ENCODE results near the gene SGPP2.
"Not testable (repeated sequence)": the region's sequence is repeated elsewhere in the genome, so short reads cannot be mapped to it uniquely, and the experiment has no call there.

The SGPP2 gene, protein sequence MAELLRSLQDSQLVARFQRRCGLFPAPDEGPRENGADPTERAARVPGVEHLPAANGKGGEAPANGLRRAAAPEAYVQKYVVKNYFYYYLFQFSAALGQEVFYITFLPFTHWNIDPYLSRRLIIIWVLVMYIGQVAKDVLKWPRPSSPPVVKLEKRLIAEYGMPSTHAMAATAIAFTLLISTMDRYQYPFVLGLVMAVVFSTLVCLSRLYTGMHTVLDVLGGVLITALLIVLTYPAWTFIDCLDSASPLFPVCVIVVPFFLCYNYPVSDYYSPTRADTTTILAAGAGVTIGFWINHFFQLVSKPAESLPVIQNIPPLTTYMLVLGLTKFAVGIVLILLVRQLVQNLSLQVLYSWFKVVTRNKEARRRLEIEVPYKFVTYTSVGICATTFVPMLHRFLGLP

DNA sequence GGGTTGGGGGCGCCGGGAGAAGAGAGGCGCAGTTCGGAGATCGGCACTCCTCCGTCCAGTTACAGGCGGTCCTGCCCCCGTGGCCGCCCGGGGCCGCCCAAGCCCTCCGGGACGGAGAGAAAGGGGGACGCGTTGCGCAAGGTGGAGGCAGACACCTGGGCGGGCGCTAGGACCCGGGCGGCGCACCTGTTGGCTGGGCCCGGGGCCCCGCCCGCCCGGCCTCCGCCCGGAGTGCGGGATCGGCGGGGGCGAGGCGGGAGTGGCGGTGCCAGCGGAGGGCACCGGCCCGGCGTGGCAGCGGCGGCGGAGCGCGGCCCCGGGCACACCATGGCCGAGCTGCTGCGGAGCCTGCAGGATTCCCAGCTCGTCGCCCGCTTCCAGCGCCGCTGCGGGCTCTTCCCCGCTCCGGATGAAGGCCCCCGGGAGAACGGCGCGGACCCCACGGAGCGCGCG lies at the start of gene SGPP2:
Gene SGPP2, plus strand, starts transcription at position 268 of the 453 bp plus-strand sequence. Its CDS starts 60 bp downstream, at position 328.
- peak; percentile 13 to 22 for DNase-seq

DNA sequence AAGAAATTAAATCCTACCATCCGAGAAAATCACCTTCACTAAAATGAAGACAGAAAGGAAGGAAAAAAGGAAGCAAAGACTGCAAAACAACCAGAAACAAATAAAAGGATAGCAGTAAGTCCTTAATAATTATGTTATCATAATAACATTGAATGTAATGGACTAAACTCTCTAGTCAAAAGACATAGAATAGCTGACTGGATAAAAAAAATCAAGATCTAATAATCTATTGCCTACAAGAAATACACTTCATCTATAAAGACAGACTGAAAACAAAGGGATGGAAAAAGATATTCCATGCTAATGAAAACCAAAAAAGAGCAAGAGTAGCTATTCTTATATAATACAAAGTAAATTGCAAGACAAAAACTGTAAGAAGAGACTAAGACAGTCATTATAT lies 48.5 kb upstream of the SGPP2 start:
- DNase-seq: no peak

DNA sequence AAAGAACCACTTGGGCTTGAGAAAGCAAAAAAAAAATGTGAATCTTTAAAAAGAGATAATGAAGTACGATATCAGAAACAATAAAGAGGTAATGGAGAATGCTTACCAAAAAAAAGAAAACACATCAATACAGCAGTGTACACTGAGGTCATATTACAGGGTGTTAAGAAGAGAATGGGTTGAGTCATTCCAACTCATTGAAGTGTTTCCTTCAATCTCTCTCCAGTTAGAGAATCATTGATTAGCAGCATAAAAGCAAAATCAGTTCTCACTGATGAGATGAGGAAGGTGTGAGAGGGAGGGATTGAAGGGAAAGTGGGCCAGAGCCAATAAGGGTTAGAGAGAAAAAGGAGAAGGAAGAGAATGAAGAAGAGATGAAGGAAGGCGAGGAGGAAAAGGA lies 43.9 kb upstream of the SGPP2 start:
- no peak for DNase-seq

DNA sequence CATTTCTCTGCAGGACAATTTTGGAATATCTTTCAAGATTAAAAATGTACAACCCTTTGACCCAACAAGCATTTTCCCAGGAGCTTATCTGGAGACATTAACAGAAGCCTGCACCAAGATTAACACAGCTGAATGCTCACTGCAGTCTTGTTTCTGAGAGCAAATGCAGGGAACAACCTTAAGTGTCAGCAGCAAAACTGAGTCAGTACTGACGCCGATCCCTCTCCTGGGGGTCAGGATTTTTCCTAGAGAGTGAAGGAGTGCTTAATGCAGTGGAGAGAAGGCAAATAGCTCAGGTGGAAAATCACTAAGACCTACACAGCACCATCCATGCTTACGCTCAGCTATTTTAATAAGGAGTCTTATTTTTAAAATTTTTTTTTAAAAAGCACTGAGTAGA lies 42.8 kb upstream of the SGPP2 start:
- DNase-seq: no peak

DNA sequence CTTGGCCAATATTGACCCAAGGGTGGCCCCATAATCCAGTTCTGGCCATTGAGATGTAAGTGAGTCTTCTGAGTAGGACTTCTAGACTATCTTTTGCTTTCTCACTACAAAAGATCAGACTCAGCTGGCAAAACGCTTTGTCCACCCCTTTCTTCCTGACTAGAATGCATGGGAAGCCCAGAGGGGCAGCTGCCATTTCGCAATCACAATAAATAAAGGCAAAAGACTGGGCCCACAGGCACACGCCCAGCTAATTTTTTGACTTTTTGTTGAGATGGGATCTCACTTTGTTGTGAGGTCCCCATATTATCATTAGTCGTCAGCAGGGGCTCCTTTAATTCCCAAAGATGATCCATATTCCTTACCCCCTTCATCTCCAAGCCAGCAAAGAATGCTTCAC lies 41.1 kb upstream of the SGPP2 start:
- DNase-seq: no peak

DNA sequence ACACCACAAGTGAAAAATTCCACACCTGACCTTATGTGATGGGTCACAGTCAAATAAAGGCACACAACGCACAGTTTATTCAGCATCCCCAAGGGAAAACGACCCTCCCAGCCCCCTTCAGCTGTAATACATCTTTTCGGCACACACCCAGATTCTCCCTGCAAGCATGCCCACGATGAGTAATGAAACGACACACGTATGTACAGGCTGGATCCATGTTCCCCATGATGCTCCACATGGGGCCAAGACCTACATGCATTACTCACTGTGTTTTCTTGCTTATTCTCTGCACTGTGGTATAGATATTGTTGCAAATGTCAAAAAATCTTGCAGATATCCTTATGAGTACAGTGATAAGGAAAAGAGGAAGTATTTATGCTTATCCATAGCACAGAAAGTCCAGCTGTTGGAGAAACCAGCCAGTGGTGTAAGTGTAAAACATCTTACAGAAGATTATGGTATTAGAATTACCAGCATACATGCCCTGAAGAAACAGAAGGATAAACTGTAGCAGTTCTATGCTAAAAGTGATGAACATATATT lies 32.5 kb upstream of the SGPP2 start:
- no peak for DNase-seq

DNA sequence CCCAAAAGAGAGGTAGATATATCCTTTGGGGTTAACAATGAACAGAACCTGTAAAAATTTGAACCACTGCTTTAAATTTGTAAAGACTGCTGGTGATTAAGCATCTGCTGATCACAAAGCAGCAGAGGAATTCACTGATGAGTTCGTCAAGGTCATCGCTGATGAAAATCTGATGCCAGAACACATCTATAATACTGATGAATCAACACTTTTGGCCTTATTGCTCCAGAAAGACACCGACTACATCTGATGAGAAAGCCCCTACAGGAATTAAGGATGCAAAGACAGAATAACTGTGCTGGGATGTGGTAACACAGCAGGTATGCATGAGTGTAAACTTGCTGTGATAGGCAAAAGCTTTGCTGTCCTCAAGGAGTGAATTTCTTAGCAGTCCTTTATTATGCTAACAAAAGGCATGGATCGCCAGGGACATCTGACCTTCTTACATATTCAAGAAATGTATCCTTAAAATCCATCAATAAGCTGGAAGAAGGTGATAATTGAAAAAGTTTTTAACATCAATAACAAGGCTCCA lies 30.5 kb upstream of the SGPP2 start:
- DNase-seq: no peak

DNA sequence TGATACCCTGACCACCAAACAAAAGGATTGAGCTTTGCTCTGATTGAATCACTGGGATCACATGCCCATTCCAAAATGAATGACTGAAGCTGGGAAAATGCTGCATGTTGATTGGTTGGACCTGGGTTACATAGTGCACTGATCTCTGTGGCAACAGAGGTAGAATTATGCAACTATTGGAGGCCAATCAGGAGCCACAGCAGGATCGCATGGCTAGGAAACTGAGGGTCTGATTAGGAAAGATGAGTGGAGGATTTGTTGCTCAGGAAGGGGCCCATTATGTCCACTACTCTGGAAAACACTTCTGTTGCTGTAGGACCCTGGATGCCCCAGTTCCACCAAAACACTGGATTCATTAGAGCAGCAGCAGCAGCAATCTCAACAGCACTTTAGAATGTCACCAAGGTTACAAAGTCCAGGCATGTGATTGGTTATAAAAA lies 25.9 kb upstream of the SGPP2 start:
- no peak for DNase-seq

DNA sequence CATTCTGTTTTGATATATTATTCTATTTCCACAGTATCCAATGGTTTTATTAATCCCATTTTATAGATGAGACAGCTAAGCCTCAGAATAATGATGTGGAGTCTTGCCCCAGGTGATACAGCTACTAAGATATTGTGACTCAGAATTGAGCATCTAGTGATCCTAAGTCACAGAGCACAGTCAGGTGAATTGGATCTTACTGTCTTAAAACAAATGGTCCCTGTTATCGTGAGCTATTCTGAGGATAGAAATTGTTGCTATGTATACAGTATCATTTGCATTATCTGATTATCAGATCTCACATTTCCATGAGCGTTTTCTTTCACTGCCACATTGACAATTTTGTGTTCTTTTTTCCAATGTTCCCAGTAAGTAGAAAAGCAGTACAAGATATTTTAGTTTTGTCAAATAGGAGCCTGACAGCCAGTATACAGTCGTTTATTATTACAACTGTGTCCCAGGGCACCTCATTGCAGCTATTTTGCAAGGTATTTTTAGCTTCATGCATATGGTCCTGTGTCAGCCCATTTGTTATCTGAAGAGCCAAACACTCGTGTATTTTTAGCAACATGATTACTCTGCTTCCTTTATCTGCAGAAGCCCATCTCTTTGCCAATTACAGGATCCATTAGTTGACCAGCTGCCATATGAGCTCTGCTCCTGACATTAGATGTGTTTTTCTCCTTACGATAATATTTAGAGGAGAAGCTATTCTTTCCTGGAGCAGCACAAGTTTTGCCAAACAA lies 25.1 kb upstream of the SGPP2 start:
- no peak for DNase-seq

DNA sequence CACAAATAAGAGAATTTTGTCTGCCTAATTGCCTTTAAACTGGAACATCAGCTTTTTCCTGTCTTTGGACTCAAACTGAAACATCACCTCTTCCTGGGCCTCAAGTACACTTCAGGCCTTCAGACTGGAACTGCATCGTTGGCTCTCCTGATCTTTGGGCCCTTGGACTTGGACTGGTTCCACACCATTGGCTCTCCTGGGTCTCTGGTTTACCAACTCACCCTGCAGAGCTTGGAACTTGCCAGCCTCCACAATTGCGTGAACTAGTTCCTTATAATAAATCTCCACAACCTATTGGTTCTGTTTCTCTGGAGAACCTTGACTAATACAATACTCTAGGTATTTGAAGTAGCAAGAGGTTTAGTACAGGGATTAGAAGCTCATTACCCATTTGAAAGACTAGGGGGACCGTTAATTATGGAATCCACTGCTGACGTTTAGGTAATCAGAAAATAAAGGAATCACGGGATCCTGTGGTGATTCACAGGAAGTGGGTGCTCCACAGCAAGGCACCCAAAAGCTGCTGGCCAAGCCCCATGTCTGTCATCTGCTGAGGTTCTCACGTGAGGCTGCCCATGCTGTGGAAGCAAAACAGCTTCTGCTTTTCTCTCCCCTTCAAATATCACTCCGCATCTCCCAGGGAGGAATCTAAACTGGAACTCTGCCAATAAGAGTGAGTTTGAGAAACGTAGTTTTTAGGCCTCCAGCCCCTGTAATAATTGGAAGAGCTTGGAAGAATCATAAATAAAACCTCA lies 20.0 kb upstream of the SGPP2 start:
- DNase-seq: no peak

DNA sequence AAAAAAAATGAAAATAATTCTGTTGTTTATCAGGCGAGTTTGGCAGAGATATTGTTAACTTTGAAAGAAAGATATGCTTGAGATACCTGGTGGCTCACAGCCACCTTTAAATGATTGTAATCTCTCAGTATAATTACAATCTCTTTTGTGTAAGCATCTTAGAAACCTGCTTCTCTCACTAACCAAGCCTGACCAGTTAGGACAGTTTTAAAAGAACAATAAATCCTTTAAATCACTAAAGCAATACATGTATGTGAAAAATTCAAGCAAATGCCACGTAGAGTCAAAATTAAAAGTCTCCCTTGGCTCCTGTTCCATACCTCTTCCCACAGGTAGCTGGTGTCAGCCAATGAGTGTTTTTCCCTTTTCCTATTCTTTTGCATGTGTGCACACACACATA lies 15.7 kb upstream of the SGPP2 start:
- no peak for DNase-seq

DNA sequence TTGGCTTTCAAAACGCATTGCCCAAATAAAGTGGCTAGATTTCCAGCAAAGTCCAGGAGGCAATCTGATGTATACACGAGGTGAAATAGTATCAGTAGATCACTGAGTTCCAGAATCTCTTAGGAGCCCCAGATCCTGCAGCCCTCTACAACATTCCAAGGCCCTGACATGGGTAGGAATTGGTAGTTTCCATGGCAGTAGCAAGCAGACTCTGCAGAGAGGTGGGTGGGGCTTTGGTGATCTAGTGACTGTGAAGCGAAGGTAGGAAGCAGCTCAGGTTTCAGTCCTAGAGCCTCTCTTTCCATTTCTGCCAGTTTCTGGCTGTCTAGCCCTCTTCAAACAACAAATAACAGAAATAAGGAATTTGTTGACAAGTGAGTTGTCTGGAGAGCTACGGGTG lies 13.8 kb upstream of the SGPP2 start:
- no peak for DNase-seq

DNA sequence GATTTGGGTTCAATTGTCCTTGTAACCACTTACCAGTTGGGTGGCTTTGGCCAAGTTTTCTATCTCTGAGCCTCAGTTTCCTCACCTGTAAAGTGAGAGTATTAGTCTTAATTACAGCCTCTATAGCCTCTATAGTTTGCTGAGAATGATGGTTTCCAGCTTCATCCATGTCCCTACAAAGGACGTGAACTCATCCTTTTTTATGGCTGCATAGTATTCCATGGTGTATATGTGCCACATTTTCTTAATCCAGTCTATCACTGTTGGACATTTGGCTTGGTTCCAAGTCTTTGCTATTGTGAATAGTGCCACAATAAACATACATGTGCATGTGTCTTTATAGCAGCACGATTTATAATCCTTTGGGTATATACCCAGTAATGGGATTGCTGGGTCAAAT lies 12.0 kb upstream of the SGPP2 start:
- DNase-seq: not testable (repeated sequence)

DNA sequence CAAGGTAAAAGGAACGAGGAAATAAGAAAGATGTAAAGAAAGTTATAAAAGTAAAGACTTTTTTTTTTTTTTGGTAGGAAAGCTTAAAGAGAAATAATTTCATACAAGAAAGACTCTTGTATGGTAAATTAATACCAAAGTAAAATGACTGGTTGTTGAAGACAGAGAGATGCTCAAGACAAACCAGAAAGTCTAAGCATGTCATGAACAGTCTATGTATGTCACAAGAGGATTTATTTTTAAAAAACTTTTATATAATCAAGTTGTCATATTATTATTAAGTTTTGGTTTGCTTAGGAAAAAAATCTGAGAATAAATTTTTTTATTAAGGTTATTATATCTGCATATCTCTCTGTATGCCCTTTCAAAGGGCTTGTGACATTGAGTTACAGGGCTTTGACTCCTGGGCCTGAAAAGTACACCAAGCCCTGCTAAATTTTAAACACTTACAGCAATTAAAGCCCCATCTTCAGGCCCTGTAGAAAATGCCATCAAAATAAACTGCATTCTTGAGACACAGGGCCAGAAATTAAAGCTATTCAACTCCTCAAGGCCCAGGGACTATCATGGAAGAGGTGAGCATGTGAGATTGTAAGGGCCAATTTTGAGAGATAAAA lies 10.9 kb upstream of the SGPP2 start:
- DNase-seq: no peak

DNA sequence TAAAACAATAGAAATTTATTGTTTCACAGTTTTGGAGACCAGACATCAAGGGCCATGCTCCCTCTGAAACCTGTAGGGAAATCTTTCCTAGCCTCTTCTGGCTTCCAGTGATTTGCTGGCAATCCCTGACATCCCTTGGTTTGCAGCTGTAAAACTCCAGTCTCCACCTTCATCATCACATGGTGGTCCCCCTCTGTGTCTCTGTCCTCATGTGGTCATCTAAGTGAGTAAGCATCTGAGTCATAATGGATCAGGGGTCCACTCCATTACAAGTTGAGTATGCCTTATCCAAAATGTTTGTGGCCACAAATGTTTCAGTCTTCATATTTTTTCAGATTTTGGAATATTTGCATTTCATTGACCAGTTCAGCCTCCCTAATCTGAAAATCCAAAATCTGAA lies 5.6 kb upstream of the SGPP2 start:
- no peak for DNase-seq

DNA sequence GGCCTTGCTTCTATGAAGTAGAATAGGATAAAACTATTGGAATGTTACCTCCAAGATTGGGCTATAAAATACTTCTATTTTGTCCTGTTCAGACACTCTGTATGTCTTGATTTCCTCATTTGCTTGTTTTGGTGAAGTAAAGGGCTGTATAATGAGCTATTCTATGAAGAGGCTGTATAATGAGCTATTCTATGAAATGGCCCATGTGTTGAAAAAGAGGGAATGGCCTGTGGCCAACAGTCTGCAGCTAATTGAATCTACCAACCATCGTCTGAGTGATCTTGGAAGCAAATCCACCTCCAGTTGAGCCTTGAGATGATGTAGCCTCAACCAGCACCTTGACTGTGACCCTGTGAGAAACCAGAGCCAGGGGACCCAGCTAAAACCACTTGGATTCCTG lies 3.8 kb upstream of the SGPP2 start:
- DNase-seq: no peak

DNA sequence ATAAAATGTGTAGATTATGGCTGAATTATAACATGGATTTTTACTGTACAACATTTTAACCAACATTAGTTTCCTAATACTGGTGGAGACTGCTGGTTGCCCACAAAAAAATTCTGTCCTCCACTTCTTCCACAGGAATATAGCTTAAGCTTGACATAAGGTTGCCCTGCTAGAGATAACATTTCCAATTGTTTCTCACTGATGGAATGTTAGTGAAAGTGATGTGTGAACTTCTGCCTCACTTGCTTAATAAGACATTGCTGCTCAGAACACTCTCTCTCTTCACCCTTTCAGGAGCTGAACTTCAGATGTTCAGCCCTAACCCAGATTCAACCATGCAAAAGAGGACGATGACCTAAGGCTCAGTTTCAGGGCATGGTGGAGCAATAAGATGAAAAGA lies 2.7 kb upstream of the SGPP2 start:
- DNase-seq: no peak

DNA sequence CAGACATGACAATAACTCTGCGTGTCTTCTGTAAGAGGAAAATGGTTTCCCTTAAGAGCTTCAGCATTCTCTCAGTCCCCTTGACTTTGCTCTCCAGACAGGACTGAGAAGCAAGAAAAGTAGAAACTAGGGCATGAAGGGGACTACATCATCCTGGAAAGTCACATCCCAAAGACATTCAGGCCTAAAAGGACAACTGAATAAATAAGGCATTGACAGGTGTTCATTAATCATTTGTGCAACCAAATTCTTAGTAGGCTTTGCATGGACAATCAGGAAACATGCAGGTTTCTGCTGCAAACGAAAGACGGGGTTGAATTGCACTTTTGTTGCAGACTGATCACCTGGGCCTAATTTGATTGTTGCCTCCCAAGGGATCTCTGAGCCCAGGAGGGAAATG lies 1.2 kb upstream of the SGPP2 start:
- DNase-seq: no peak

DNA sequence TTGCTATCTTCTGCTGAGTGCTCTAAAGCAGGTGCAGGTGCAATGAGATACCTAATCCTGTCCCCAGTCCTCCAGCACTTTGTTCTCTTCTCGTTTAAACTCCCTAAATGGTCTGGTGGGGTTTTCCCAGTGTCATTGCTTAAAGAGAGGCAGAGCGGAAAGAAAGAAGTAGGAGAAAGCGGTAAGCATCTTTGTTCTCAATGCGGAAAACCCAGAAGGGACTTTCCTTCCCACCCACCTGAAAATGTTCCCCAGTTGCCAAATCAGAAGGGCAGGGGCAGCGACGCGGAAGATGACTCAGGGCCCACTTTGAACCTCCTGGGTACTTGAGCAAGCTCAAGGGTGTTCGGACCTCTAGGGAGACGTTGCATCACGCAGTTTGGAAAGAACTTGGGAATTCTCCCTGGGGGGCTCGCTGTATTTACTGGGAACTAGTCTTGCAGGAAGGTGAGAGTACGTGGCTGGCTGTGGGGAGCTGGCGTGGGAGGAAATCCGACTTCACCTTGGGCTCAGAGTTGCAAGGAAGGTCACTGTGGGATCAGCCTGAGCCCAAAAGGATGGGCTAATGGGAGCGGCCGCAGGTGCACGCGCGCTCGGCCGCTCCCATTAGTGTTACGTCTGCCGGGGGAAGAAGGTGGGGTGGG lies 589 bp upstream of the SGPP2 start:
- DNase-seq: peak; percentile 39 to 76

DNA sequence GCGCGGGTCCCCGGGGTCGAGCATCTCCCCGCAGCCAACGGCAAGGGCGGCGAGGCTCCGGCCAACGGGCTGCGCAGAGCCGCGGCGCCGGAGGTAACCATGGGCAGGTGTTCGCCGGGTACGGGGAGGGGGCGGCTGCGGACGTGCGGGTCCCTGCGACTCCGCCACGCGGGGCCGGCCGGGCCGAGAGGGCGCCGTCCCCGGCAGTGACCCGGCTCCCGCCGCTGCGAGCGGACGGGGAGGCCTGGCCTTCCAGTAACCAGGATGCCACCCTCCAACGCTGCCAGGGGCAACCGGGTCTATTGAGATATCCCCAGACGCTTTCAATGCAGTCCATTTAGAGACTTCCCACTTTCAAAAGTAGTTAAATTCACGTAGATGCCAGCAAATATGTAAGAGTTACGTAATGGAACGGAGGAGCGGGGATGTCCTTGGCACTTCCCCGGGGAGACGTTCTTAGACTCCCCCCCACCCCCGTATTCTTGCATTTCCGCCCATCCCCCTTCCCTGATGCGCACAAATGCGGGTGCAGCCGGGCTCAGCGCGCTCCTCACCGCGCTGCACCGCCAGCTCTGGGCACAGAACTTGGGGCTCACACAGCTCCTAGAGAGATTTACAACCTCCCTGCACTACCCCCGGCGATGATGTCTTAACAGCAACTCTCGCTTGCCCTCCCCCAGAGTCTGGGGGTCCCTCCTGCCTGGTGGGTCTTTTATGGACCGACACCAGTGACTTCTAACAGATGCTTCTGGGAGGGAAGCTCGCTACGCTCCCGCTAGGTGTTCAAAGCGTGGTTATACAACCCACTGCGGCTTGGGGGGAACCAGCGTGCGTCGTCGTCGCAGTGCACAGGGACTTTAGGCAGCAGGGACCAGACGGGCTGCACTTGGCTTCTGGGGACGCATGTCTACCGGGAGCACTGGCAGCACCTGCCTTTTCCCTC lies 657 bp downstream of the SGPP2 start:
- DNase-seq: peak; percentile 27 to 46

Measured in stimulated activated CD4-positive, alpha-beta T cell treated with anti-CD3 and anti-CD28 coated beads, Interleukin-4, amount 100 ng/mL, for 4 hours (primary cell).